HG02870 (cell line): ENCODE measurements around the gene KCNV2.
"Not testable (repeated sequence)": the region's sequence is repeated elsewhere in the genome, so short reads cannot be mapped to it uniquely, and the experiment has no call there.

ENCODE experiments used
- ATAC-seq: cut with Tn5 transposase; IDR thresholded peaks from one replicate; pipeline ENCODE4 v1.9.1; 2021; ENCODE audit warnings: mild to moderate bottlenecking, moderate library complexity; ENCODE audit not compliant: unreplicated experiment

The KCNV2 gene

DNA sequence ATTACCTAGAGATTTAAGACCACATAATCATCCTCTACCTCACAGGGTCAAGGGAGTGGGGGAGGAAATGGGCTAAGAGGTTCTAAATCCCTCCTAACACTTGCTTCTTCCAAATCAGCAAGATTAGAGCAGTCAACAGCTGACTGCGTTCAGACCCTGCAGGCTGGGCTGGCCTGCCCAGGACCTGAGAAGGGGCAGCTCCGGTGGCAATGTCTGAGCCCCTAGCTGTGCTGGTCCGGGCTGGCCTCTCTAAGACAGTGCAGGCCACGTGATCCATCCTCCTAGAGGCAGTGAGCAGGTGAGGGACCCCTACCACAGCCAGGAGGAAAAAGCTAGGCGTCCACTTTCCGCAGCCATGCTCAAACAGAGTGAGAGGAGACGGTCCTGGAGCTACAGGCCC is at the start of gene KCNV2:
KCNV2 (plus strand) TSS at position 126 of the 400 bp plus-strand sequence; CDS start at position 356, 230 bp downstream.
- no peak for ATAC-seq

DNA sequence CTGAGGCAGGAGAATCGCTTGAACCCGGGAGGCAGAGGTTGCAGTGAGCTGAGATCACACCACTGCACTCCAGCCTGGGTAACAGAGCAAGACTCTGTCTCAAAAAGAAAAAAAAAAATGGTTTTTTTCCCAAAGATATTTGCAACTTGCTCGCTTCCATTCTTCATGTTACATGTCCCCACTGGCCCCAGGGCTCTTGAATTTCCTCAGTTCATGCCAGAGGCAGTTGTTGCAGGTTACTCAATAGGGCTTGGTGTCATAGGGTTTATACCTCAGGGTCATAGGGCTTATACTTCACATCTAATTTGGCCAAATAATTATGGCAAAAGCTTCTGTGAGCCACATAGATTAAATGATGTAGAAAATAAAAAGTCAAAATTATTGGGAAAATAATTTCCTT is 44.1 kb upstream of the KCNV2 start:
- ATAC-seq, result no peak

DNA sequence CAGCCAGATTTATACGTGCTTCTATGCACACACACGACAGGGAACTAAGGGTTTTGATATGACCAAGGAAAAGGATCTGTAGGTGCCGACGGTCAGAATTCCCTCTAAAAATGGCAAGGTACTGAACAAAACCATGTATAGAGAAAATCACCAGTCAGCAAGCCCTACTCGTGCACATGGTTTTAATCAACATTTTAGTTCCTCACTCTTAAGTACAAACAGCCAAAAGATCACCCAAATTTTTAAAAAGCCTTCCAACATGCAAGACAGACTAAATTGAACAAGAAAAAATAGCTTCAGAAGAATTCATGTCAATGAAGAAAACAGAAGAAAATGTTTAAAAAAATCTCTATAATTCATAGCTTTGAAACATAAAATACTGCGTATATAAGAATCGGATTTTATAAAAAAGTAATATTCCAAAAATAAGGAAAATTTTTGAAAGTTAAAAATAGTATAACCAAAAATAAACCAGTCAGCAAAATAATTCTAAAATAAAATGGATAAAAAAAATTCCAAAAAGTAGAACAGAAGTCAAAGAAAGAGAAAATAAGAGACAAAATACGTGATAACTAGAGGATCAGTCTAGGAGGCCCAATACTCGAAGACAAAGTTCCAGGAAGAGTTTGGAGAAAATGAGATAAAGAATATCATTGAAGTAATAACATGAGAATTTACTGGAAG is 43.0 kb upstream of the KCNV2 start:
- ATAC-seq, result no peak

DNA sequence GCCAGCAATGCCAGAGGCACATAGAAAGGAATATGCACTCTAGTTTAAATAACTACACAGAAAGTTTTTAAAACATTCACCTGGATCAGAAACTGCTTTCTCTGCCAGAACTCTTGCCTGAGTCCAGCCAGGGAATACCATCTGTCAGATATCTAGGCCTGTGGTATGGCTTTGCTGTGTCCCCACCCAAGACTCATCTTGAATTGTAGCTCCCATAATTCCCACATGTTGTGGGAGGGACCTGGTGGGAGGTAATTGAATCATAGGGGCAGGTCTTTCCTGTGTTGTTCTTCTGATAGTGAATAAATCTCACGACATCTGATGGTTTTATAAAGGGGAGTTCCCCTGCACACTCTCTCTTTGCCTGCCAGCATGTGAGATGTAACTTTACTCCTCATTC is 41.5 kb upstream of the KCNV2 start:
- ATAC-seq, result no peak

DNA sequence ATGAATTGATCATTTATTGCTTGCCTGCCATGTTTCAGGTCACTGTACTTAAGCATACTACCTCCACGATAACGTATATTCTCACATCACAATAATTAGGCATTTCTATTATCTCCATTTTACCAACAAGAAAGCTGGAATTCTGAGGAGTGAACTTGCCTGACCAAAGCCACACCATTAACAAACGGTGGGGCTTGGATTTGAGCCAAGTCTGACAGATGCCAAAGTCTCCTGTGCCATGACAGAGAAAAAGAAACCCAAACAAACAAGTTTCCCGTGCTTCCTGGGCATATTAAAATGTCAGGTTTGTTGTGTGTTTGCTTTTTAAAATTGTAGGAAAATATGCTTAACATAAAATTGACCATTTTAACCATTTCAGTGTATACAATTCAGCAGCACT is 40.8 kb upstream of the KCNV2 start:
- ATAC-seq, result no peak

DNA sequence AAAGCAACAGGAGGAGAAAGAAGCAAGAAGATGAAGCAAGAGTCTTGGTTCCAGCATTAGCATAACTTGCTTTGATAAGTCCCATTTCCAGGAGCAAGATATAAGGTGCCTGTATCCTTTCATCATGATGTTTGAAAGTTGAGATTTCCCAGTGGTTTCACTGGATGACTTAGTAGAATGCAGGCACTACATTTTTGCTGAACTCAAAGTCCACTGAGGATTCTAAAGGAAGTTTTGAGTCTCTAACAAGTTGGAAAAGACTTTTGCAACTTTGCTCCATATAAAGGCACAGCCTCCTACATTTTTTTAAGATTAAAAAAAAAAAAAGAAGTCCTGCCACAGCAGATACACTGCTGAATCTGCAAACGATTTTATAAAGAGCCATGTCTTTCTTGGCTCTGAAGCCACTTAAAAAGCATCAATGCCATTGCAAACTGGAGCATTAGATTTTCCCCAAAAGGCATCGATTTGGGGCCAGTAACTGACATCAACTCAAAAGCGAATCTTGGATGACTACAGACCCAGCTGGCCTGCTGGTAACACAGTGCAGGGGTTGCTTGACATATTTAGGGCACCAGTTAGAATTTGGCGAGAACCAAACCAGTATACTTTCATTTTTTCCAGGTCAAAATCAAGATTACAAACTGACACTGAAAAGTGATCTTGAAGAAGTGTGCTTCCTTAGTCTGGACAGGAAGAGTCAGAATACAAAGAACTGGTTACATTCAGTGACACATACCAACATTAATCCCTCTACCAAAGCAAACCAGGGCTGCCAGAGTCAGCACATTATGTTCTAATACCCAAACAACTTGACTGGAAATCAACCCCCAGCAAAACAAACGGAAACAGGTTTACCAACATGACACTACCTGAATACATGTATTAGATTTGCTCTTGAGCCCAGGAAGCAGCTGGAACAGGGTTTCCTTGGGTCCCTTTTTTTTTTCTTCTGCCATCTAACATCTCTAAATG is 39.1 kb upstream of the KCNV2 start:
- ATAC-seq, result no peak

DNA sequence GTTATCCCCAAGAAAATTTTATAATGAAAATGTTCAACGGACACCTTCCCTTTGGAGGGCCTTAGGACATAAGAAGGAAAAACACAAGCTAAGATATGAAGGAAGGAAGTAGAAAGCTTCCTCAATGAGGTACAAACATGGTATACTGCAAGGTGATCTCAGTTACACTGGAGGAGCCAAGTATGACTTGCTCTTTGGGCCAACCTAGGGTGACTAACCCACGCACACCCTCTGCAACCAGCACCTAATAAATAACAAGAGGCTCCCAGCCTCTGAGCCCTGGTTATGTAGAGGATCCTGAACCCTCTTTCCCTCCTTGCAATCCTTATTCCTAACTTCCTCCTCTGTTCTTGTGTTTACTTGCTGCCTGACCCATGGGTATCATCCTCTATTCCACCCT is 38.3 kb upstream of the KCNV2 start:
- no peak for ATAC-seq

DNA sequence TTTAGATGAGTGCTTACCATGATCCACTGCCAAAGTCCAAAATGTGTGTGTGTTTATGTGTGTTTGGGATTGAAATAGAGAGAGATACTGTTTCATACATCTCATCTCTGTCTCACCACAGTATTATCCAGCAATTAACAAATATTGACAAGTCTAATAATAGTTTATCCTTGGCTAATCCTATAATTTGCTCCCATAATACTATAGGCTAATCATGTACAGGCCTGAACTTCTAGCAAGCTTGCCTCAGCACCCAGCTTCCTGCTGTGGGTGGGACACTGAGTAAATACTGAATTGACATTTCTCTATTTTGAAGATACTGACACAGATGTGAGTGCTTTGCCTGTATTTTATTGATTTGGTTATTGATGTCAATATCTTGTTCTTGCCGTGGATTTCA is 35.3 kb upstream of the KCNV2 start:
- no peak for ATAC-seq

DNA sequence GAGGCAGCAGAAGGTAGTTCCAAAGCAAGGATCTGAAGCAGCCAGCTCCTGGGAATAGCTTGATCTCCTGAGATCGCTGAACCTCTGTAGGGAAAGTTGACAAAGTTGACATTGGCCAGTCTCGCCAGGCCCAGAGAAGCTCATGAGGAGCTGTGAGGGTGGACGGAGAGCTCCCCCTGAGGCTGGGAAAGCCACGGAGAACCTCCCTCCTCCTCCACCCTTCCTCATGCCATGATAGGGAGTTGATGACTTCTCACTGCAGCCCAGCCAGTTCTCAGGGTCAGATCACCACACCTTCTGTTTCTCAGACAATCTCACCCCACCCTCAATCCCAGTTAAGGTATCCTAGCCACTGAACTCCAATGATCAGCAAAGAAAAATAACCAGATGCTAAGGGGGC is 30.4 kb upstream of the KCNV2 start:
- no peak for ATAC-seq

DNA sequence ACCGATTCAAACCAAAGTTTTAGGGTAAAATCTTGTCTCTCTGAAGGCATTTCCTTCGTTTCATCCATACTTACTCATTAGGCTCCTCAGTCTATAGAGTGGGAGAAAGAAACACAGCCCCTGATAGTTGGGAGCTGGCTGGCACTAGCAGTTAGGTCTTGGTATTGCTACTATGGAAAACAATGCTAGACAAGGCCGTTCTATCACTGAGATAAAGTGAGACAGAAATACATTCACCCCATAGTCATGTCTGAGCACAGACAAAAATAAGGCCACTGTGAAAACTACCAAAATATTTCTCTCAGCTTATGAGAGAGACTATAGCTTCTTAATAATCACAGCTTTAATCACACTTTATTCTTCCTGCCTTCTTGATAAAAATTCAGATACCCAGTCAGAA is 28.7 kb upstream of the KCNV2 start:
- ATAC-seq, result no peak

DNA sequence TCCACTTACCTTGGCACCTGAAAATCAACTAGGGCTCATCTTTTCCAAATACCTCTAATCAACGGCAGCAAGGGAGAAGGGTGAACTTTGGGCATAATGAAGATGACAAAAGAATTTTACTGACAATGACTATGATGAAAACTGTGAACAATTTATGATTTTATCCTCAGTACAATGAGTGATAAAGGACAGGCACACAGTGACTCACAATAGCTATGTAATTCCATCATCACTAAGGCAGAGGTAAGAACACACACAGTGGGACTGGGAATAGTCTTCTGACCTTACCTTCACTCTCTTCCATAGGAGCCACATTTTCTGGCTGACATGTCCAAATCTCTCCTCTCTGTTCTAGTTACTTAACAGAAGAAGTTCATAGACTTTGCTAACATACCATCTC is 26.1 kb upstream of the KCNV2 start:
- ATAC-seq, result no peak

DNA sequence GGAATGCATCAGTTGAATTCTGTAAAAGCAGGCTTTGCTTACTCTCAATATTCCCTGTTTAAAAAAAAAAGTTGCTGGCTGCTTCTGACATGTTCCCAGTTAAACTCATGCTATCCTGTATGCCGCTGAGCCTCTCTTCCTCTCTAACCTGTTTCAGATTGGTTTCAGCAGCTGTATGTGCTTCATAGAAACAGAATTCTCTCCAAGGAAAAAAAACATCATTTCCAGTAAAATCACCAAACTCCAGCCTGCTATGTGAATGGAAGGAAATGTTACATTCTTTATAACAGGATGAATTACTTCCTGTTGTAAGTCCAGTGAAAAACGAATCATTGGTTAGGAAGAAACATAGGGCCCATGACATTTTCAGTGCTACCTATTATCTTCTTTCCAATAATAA is 25.7 kb upstream of the KCNV2 start:
- ATAC-seq, result no peak

DNA sequence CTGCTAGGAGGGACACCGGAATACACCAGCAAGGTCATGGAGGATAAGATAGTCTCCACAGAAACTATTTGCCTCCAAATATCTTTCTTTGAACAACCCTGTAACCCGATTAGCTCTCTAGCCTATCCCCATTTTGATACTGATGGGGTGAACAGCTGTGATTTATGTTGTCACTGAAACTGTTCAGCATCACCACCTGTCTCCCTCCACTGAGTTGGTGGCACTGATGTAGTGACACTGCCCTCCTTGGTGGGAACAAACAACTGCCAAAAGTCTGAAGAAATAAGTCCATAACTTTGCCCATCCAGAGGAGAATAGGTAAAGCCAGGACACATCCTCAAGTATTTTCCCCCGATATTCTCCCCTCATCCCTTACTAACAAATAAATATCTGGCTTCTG is 24.3 kb upstream of the KCNV2 start:
- no peak for ATAC-seq

DNA sequence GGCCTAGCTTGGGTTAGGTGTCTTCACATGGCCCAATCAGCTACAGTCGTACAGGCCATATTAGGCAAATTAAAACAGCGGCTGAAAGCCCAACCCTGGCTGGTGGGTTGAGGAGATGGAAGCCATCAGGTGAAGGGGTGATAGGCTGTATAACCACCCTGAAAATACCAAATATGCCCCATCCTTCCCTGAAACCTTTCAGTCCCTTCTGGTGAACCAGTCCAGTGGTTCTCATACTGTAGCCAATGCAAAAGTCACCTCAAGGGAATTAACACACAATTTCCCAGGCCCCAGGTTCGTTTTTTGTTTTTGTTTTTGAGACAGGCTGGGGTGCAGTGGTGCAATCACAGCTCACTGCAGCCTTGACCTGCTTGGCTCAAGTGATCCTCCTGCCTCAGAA is 19.8 kb upstream of the KCNV2 start:
- ATAC-seq, result no peak

DNA sequence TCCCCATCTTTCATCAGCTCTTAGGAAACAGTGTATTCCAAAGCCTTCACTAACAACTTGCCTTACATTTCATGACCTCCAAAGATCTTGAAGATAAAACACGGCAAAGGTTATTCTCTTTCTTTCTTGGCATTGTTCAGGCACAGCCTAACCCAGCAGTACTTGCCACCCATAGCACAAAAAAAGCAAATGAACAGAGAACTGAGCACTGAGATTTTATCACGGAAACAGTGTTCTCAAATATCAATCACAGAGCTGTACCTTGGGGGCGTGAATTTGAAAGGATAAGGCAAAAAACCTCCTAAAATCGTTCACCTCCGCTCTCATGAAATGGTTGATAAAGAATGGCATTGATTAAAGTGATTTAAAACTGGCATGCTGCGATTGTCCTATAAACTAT is 16.9 kb upstream of the KCNV2 start:
- no peak for ATAC-seq

DNA sequence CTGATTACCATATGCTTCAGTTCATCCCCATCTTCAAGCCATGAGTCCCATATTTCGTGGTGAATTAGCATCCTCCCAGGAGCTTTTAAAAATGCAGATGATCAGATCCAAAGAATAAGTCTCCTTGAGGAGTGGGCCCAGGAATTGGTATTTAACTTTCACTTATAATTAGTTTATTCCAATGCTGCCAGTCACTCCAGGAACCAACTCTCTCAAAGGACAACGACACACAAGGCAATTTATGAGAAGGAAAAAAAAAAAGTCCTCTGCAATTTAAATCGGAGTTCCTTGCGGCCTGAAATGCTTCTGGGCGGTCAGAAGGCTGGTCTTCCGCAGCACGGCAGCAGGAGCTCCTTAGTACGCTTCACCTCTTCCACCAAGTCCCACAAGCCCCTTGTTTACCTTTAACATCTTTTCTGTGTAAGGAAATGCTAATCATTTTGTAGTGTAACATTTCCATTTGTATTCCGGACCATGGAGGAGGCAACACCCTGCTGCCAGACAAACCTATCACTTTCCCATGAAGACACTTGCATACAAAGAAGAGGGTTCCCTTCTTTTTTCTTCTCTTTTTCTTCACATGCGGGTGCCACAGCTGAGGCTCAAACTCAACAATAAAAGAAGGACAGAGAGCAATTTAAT is 16.3 kb upstream of the KCNV2 start:
- ATAC-seq, result no peak

DNA sequence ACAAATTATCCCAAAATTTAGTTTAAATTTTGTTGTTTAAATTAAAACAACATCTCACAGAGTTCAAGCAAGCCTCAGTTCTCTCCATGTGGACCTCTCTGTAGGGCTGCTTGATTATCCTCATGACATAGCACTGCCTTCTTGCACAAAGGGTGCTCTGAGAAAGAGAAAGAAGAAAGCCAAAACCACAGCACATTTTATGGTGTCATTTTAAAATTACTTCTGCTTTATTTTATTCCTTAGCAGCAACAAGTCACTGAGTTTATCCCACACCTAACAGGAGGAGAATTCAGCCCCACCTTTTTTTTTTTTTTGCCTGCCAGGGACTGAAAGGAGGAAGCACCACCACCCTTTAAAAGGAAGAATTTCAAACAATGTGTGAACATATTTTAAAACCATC is 12.8 kb upstream of the KCNV2 start:
- no peak for ATAC-seq

DNA sequence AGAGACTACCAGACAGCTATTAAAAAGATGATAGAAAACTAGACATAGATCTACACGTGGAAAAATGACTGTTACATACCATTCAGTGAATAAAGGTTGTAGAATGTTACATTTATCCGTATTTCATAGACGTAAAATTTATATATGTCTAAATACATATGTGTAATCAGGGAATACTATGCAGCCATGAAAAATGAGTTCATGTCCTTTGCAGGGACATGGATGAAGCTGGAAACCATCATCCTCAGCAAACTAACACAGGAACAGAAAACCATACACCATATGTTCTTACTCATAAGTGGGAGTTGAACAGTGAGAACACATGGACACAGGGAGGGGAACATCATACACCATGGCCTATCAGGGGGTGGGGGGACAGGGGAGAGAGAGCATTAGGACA is 10.1 kb upstream of the KCNV2 start:
- not testable (repeated sequence) for ATAC-seq

DNA sequence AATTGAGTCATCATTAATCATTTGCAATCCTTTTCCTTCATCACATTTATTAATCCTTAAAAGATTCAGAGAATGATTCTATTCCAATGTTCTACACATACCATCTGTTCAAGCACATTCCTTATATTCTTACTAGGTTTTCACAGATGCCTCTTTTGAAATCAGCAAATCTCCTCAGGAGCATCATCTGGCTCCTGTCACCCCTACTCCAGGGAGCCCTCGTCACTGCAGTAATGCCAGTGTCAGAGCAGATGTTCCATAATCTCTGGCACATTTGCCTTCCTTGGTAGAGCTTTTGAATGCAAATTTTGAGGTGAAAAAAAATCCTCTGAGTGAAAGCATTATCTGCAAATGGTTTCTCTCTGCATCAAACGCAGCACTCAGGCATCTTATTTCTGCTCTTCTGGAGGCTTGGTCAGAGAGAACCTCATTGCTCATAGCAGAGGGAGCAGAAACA is 7.6 kb upstream of the KCNV2 start:
- ATAC-seq, result peak; percentile 88

DNA sequence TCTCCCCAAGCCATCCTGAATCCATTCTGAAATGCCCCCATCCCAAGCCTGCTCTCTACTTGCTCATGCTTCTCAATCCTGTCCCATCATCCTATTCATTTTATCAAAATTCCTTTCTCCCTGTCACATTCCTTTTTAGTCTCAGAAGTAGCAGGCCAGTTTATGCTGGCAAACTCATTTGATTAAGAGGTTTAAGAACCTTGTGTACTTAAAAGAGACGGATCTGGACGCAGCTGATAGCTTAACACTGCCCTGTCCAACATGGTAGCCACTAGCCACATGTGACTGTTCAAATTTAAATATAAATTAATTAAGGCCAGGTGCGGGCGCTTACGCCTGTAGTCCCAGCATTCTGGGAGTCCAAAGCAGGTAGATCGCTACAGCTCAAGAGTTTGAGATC is 5.6 kb upstream of the KCNV2 start:
- no peak for ATAC-seq

DNA sequence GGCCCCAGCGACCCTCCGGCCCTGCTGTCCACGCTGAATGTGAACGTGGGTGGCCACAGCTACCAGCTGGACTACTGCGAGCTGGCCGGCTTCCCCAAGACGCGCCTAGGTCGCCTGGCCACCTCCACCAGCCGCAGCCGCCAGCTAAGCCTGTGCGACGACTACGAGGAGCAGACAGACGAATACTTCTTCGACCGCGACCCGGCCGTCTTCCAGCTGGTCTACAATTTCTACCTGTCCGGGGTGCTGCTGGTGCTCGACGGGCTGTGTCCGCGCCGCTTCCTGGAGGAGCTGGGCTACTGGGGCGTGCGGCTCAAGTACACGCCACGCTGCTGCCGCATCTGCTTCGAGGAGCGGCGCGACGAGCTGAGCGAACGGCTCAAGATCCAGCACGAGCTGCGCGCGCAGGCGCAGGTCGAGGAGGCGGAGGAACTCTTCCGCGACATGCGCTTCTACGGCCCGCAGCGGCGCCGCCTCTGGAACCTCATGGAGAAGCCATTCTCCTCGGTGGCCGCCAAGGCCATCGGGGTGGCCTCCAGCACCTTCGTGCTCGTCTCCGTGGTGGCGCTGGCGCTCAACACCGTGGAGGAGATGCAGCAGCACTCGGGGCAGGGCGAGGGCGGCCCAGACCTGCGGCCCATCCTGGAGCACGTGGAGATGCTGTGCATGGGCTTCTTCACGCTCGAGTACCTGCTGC is 839 bp downstream of the KCNV2 start:
- ATAC-seq, result no peak
